GM12872 (cell line): ENCODE data around the gene ADGRB2.

Experiments used
- TF ChIP-seq, protein P1 (sequence below): IDR thresholded peaks from 3 replicates; pipeline ENCODE4 v1.5.1; 2011; ENCODE audit warnings: low read depth, mild to moderate bottlenecking, low read length, moderate library complexity; ENCODE audit not compliant: insufficient read depth

Gene ADGRB2

DNA sequence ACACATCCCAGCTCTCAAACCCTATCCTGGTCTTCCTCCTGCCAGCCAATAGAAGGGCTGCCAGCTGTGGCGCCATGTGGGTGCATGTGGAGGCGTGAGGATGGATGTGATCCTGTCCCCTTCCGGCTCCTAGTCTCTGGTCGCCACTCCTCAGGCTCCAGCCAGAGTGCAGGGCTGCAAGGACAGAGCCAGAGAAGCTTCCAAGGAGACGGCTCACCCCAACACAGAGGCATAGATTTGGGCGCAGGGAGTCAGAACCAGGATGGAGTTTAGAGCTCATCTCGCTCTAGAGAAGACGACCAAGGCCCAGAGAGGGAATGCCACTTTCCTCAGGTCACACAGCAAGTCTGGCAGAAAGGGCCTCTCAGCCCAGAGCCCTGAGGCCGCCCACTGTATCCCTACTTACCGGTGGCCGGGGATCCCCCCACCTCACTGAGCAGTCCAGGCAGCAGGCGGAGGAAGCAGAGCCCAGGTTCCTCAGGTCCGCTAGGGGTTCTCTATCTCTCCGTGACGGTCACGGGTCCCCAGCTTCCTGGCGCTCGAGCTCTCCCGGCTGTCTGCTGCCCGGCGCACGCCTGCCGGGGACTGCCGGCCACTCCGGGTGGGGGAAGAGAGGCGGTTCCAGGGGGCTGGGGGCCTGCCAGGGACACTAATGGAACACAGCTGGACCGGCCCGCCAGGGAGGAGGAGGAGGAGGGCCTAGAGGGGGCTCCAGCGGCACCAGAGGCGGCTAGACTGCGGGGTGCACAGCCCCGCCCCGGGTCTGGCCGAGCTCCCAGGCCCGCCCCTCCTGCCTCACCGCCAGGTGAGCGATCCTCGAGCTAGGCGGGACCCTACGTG lies 60.5 kb downstream of the ADGRB2 start, which contains the start of gene COL16A1:
COL16A1 (minus strand) TSS at position 587 of the 840 bp plus-strand sequence. CDS start 1,824 bp downstream, outside the sequence.
- TF ChIP-seq, protein P1, sequence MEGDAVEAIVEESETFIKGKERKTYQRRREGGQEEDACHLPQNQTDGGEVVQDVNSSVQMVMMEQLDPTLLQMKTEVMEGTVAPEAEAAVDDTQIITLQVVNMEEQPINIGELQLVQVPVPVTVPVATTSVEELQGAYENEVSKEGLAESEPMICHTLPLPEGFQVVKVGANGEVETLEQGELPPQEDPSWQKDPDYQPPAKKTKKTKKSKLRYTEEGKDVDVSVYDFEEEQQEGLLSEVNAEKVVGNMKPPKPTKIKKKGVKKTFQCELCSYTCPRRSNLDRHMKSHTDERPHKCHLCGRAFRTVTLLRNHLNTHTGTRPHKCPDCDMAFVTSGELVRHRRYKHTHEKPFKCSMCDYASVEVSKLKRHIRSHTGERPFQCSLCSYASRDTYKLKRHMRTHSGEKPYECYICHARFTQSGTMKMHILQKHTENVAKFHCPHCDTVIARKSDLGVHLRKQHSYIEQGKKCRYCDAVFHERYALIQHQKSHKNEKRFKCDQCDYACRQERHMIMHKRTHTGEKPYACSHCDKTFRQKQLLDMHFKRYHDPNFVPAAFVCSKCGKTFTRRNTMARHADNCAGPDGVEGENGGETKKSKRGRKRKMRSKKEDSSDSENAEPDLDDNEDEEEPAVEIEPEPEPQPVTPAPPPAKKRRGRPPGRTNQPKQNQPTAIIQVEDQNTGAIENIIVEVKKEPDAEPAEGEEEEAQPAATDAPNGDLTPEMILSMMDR = no peak

DNA sequence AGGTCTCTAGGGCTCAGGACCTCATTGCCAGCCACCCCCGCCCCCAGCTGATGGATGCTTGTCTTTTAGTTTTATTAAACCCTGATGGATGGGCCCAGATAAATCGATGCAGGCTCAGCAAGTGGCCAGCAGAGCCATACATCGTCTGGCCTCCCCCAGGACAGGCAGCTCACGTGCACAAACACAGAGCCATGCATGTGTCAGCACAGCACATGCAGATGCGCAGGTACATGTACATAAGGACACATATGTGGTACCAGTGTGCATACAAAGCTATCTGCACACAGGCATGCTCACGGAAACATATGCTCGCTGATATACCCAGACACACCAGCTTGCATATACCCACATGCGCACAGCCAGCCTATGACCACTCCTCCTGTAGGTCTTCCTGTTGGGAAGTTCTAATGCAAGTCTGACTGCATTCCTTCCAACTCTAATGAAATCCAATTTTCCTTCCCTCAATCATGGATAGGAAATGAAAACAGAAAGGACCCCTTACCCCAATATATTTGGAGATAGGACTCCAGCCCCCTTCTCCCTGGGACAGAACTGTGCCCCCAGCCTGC lies 61.2 kb downstream of the ADGRB2 start:
- TF ChIP-seq, protein P1 = no peak

DNA sequence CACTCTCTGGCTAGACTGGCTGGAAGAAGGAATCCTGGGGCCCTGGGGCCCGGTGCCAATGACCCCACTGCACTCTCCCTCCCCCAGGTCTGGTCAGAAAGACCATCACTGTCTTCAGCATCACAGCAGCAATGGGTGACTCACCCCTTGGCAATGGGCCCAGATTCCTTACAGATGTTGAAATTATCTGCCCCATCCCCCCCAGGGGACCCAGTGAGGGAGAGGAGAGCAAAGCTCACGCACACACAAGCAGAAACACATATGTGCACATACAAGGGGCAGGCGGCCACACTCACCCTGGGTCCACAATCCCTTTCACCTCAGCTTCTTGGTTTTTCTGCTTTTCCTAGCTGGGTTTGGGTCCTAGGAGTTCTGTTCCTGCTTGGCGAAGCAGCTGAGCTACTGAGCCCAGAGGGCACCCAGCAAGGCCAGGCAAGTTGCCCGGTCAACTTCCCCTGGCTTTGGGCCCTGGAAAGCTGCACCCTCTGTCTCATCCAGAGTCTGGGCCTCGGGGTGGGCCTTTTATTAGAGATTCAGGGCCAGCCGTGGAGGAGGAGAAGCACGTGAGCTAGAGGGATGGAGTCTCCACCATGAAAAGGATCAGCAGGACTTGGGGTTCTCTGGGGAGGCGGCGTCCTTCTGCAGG lies 62.9 kb downstream of the ADGRB2 start:
- TF ChIP-seq, protein P1 = no peak

DNA sequence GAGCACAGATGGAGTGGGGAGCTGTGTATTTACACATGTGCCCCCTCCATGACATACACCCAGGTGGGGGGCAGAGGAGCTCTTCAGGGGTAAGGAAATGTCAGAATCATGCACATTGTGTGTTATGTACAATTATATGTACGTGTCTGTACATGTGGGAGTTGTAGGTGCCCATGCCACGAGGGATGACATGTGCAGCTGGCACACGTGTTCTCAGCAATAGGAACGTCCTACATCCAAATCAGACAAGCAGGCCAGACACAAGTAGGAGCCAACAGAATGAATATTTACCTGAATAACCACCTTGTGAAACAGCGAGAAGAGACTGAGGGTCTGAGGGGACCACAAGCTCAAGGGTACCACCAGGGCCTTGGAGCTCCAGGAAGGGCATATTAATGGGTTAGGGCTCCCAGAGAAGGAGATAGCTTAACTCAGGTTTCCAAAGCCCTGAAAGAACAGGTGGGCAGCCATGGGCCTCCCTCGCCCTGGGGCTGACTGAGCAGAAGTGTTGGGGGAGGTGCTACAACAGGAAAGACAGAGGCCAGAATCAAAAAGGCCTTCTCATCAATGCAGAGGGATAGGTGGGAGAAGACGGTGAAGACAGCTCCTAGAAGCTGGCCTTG lies 63.6 kb downstream of the ADGRB2 start:
- TF ChIP-seq, protein P1 = no peak

DNA sequence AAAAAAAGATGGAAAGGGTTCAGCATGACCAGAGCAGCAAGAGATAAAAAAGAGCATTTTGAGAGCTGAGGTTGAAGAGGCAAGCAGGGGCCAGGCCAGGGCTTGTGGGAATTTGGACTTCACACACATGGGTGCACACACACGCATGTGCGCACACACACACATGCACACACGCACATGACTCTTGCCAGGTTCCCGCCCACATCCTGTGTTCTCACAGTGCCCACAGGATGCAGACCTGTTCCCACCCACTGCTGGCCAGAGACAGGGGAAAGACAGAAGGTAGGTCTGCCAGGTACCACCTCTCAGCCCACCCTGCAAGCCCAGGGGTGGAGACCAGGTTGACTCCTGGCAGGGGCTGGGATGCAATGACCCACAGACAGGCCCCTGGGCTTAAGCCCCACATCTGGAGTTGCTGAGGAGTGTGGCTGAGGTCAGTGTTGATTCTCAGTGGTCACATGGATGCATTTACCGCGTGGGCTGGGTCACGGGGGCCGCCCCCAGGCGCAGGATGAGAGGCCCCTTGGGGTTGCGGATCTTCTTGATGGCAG lies 64.7 kb downstream of the ADGRB2 start:
- TF ChIP-seq, protein P1 = no peak

DNA sequence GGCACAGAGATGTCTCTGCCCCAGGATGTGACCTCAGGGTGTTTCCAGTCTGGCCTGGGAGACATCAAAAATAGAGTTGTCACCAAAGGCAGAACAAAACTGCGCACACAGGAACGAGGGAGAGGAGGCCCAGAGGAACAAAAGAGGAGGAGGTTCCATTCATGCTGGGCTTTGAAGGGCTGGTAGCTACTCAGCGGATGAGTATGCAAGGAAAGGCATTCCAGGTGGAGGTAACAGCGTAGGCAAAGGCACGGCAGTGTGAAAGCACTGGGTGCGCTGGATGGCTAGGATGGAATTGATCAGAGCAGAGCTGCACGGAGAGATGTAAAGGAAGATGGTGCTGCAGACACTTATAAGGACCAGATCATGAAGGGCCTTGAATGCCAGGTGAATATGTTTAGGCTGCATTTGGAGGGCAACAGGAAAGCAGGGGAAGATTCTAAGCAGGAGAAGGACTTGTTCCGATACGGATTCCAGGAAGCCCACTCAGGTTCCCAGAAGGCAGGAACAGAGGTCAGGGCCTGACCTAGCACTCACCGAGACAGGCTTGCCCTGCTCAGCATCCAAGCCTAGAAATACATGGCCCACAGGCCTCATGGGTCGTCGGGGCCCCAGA lies 66.7 kb downstream of the ADGRB2 start:
- TF ChIP-seq, protein P1 = no peak
